LNCaP clone FGC (cell line): Measurements from ENCODE around the gene CDC45.

ENCODE experiments used
- DNase-seq: peaks from one replicate; pipeline ENCODE4 v3.0.0-alpha.2; 2011; ENCODE audit warnings: low read depth
- H3K4me3 ChIP-seq: 2 replicates; pipeline ENCODE4 v1.5.1; 2011; ENCODE audit warnings: mild to moderate bottlenecking, low read depth, low read length, control low read depth
- CTCF ChIP-seq: IDR thresholded peaks from 2 replicates; pipeline ENCODE4 v1.5.1; 2012; ENCODE audit warnings: mild to moderate bottlenecking; ENCODE audit not compliant: control insufficient read depth, insufficient read depth; ENCODE audit errors: extremely low read depth

CDC45 gene

GRCh38 chr22:19517171-19517500, 37.4 kb downstream of the CDC45 start:
- DNase-seq = no peak
- TF ChIP-seq CTCF = no peak
- H3K4me3 ChIP-seq = no peak overlapping the region

- H3K4me3 ChIP-seq = no peak overlapping the region
- no peak for TF ChIP-seq CTCF
- no peak for DNase-seq
Measured at GRCh38 chr22:19517919-19518611, 38.3 kb downstream of the CDC45 start.

DNA sequence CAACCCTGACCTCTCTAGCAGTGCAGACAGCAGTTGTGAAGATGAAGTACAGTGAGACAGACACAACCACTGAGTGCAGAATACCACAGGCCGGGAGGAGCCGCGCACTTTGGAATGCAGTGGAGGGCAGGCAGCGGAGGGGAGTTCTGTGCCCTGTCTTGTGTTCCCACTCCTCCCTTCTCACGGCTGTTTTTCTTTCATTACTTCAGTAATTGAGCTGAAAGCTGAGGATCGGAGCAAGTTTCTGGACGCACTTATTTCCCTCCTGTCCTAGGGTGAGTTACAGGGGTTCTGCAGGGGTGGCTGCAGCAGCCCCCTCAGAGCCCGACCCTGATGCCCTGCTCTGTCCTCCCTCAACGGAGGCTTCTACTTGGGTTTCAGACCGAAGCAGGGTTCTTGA, 38.9 kb downstream of the CDC45 start:
- TF ChIP-seq CTCF = no peak
- no peak overlapping the region for H3K4me3 ChIP-seq
- DNase-seq = no peak

DNA sequence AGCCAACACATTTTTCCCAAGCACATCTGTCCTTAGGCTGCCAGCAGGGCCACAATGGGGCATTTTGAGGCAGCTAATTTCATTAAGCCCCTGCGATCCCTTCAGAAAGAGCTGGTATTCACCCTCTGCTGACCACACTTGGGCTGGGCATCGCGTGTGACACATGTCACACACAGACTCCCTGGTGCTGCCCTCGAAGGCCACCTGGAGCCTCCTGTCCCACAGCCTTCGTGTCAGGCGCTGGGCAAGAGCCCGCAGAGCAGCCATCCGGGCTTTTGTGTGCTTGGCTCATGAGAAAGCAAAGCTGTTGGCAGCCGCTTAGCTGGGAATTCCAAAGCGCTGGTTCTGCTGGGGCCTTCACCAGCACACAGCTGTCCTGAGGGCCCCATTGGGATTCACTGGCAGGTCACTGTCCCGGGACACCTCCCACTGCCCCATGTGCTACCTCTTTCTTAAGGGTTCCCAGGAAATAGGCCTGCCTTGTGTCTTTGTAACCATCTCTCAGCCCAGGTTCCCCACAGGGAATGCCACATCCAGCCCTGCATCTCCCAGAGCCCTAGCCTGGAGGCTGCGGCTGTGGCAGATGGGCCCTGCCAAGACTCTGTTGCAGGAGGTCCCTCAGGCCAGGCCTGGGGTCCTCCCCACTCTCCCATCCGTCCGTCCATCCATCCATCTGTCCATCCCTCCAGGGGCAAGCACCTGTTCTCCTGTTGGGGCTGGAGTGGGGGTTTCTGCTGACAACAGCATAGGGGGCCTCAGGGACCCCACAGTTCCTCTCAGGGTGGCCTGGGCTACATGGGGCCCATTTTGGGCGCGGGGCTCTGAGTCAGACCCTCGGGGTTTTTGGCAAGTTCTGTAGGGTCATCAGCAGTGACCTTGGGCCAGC, 39.6 kb downstream of the CDC45 start:
- H3K4me3 ChIP-seq = no peak overlapping the region
- DNase-seq = no peak
- TF ChIP-seq CTCF = no peak

DNA sequence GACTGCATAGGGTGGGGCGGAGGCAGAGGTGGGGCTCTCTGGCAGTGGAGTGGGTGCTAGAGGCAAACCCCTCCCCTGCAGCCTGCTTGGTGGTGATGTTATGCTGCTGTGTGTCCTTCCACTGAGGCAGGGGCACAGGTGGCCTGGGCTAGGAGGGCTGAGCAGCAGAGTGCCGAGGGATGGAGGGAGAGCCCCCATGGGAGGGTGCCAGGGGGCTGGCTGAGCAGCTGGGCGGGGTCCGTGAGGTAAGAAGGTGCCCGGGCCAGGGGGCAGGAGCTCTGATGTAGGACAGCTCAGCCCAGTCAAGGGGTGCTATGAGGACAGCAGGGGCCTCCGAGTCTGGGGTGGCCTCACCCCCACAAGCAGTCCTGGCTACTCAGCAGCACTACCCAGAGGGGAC, 40.3 kb downstream of the CDC45 start:
- TF ChIP-seq CTCF = no peak
- H3K4me3 ChIP-seq = no peak overlapping the region
- DNase-seq = no peak

GRCh38 chr22:19520566-19521305, 41.0 kb downstream of the CDC45 start:
- DNase-seq = no peak
- H3K4me3 ChIP-seq = no peak overlapping the region
- no peak for TF ChIP-seq CTCF
